ENCODE data around the gene SRL. TPM values are rescaled to one million over a fixed set of nuclear protein-coding genes. Genes with fewer than 3 reads are reported as not detected.
A peak's percentile ranks its signal among the peaks of the same experiment; 100 is the strongest.

SRL gene
- 0.16 TPM for total RNA-seq

GRCh38 chr16:4241928-4242283 lies at the start of gene SRL:
Gene SRL, minus strand, starts transcription at chr16:4242080. Its CDS starts 13 bp downstream, at chr16:4242067.
- ATAC-seq, result no peak

GRCh38 chr16:4290236-4290830 lies 48.5 kb upstream of the SRL start:
- ATAC-seq, result peak; percentile 25

- ATAC-seq, result peak; percentile 68
Observed at GRCh38 chr16:4288148-4288921, 46.5 kb upstream of the SRL start.

- ATAC-seq, result no peak
Observed at GRCh38 chr16:4285167-4285566, 43.3 kb upstream of the SRL start.

- ATAC-seq, result no peak
Observed at GRCh38 chr16:4283939-4284338, 42.1 kb upstream of the SRL start.

GRCh38 chr16:4283441-4283840 lies 41.6 kb upstream of the SRL start:
- ATAC-seq, result no peak

- ATAC-seq, result no peak
Observed at GRCh38 chr16:4280625-4281024, 38.7 kb upstream of the SRL start.

- ATAC-seq, result no peak
Observed at GRCh38 chr16:4277987-4278513, 36.2 kb upstream of the SRL start.

GRCh38 chr16:4275861-4276260 lies 34.0 kb upstream of the SRL start:
- no peak for ATAC-seq

GRCh38 chr16:4273858-4274311 lies 32.0 kb upstream of the SRL start:
- ATAC-seq, result peak; percentile 28

- peak; percentile 7 for ATAC-seq
Observed at GRCh38 chr16:4272114-4272956, 30.5 kb upstream of the SRL start.

GRCh38 chr16:4271176-4272113 lies 29.6 kb upstream of the SRL start:
- peak; percentile 85 for ATAC-seq

- ATAC-seq, result no peak
Observed at GRCh38 chr16:4270595-4270994, 28.7 kb upstream of the SRL start.

GRCh38 chr16:4270091-4270490 lies 28.2 kb upstream of the SRL start:
- ATAC-seq, result no peak

GRCh38 chr16:4266372-4266771 lies 24.5 kb upstream of the SRL start:
- no peak for ATAC-seq

GRCh38 chr16:4265676-4266075 lies 23.8 kb upstream of the SRL start:
- ATAC-seq, result no peak

- ATAC-seq, result no peak
Observed at GRCh38 chr16:4264546-4264945, 22.7 kb upstream of the SRL start.

GRCh38 chr16:4263504-4264436 lies 21.9 kb upstream of the SRL start:
- peak; percentile 14 for ATAC-seq

GRCh38 chr16:4262303-4262835 lies 20.5 kb upstream of the SRL start:
- no peak for ATAC-seq

- peak; percentile 27 for ATAC-seq
Observed at GRCh38 chr16:4261557-4262172, 19.8 kb upstream of the SRL start.

Measured in esophagus mucosa (tissue), 1 donor.